Measurements from ENCODE around the gene EML5. TPM values are rescaled to one million over a fixed set of nuclear protein-coding genes. Genes with fewer than 3 reads are reported as not detected.

EML5 gene
- total and polyA plus RNA-seq, 2 donors (not counting 3 experiments of a cell fraction or from before 2014, with no cell fraction given) = not detected

DNA sequence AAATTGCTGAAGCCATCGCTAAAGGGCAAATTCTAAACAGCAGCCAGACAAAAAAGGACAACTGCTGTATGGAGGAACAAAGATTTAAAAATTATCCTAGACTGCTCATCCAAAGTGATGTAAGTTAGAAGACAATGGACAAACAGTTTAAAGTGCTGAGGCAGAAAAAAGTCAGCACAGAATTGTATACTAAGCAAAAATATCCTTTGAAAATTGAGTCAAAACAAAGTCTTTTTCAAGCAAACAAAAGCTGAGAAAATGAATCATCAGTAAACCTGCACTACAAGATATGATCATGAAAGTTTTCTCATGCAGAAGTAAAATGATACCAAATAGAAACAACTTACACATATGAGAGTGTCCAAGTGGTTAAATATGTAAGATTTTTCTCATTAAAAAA is 43.6 kb downstream of the EML5 start:
- no peaks in the 10 kb centered on the region for H4K20me1 ChIP-seq (replicated peaks; ENCODE audit: control insufficient read depth, extremely low read depth, insufficient read depth, low read length)
- BruUV-seq (replicated peaks) = no TSS peak
- CTCF ChIA-PET = interaction anchor here (1.8 to 2.3 kb wide), 2 partner anchors 9 to 76 kb away, joined by 5 read pairs; partner anchors contain the start of gene TTC8
- intact Hi-C loops (cut with micrococcal nuclease) (no loop called here), dilution Hi-C loops (cut with MboI; ENCODE audit: extremely low pct_ligation_motif_present, low sequenced_read_pairs) (no loop called here)
- no peak overlapping the region for H3K4me3 ChIP-seq (replicated peaks in 1 of 3; ENCODE audit: insufficient read depth in 1 of 3, low read depth in 1 of 3, low read length in 3 of 3)
- H3K79me2 ChIP-seq (ENCODE audit: control insufficient read depth, insufficient read depth, low read length) = no peaks in the 10 kb centered on the region
- H3K9me3 ChIP-seq (replicated peaks; ENCODE audit: control insufficient read depth, insufficient read depth, low read length) = no peaks in the 10 kb centered on the region
- DNase-seq (ENCODE audit: low read depth, low spot score) (no peak), FAIRE-seq (no peak)
- H3K9ac ChIP-seq (replicated peaks; ENCODE audit: extremely low read depth, insufficient read depth, low read length) = no peak overlapping the region
- no peak overlapping the region for H2AFZ ChIP-seq (ENCODE audit: low read depth, low read length)
- H3K4me2 ChIP-seq (ENCODE audit: insufficient read depth, low read length) = no peak overlapping the region
- POLR2A ChIA-PET = no interaction called here
- H3K27ac ChIP-seq (ENCODE audit: insufficient read depth, low read depth, low read length) = no peak overlapping the region
- H3K27me3 ChIP-seq (ENCODE audit: control insufficient read depth in 2 of 2, insufficient read depth in 2 of 2, low read length in 2 of 2) = peaks cover 0 to 3% of the 10 kb centered on the region in 2 experiments
- H3K4me1 ChIP-seq (ENCODE audit: control insufficient read depth, extremely low read depth, insufficient read depth, low read length) = no peaks in the 10 kb centered on the region
- TF ChIP-seq, protein P1, sequence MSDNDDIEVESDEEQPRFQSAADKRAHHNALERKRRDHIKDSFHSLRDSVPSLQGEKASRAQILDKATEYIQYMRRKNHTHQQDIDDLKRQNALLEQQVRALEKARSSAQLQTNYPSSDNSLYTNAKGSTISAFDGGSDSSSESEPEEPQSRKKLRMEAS (IDR thresholded peaks at IDR 0.05; ENCODE audit: insufficient read depth, insufficient read length) = no peak
- TF ChIP-seq POLR2A (IDR thresholded peaks at IDR 0.05; ENCODE audit: low read depth, low read length) = no peak
- TF ChIP-seq POLR2AphosphoS5 (IDR thresholded peaks at IDR 0.05; ENCODE audit: insufficient read depth, low read depth, low read length) = no peak
- TF ChIP-seq, protein P2, sequence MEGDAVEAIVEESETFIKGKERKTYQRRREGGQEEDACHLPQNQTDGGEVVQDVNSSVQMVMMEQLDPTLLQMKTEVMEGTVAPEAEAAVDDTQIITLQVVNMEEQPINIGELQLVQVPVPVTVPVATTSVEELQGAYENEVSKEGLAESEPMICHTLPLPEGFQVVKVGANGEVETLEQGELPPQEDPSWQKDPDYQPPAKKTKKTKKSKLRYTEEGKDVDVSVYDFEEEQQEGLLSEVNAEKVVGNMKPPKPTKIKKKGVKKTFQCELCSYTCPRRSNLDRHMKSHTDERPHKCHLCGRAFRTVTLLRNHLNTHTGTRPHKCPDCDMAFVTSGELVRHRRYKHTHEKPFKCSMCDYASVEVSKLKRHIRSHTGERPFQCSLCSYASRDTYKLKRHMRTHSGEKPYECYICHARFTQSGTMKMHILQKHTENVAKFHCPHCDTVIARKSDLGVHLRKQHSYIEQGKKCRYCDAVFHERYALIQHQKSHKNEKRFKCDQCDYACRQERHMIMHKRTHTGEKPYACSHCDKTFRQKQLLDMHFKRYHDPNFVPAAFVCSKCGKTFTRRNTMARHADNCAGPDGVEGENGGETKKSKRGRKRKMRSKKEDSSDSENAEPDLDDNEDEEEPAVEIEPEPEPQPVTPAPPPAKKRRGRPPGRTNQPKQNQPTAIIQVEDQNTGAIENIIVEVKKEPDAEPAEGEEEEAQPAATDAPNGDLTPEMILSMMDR (IDR thresholded peaks at IDR 0.05; ENCODE audit: extremely low read depth in 1 of 2, insufficient read depth in 1 of 2, low read depth in 1 of 2, low read length in 2 of 2) = no peak
- TF ChIP-seq FOS (IDR thresholded peaks at IDR 0.05; ENCODE audit: borderline replicate concordance, insufficient read depth, low read length) = no peak
- TF ChIP-seq MYC (IDR thresholded peaks at IDR 0.05; ENCODE audit: low read depth, low read length) = no peak
- no peak for TF ChIP-seq EZH2 (IDR thresholded peaks at IDR 0.05; ENCODE audit: borderline replicate concordance, low read depth, low read length, severe bottlenecking)
- TF ChIP-seq JUN (IDR thresholded peaks at IDR 0.05; ENCODE audit: borderline replicate concordance, insufficient read depth, insufficient read length, low read depth) = no peak
- no peak for TF ChIP-seq GATA2 (IDR thresholded peaks at IDR 0.05; ENCODE audit: insufficient read depth, insufficient read length, low read depth, low read length)
- H3K36me3 ChIP-seq (ENCODE audit: control insufficient read depth in 2 of 2, extremely low read depth in 1 of 2, insufficient read depth in 2 of 2, low read length in 2 of 2) = no peaks in the 10 kb centered on the region
- H3K9me1 ChIP-seq (replicated peaks; ENCODE audit: control insufficient read depth, extremely low read depth, insufficient read depth, low read length) = no peaks in the 10 kb centered on the region

All from endothelial cell of umbilical vein (primary cell).